Esophagus mucosa (tissue), 1 donor: ENCODE results near the gene ARHGAP42. TPM values are rescaled to one million over a fixed set of nuclear protein-coding genes. Genes with fewer than 3 reads are reported as not detected.
"Not testable (repeated sequence)": the region's sequence is repeated elsewhere in the genome, so short reads cannot be mapped to it uniquely, and the experiment has no call there.

Source experiments
- ATAC-seq: fragments of 200-7000 bp; cut with Tn5 transposase; one replicate; pipeline ENCODE4 v1.9.1; 2020
- total RNA-seq: library from RNA; stranded (reverse); gene quantifications from one replicate; pipeline ENCODE4 v1.2.4, GENCODE V29; 2023
- donor health status: DM: yes; HTN: yes; CAD: no.

Gene ARHGAP42
- total RNA-seq, 1 donor from 2014 or later: 4.0 TPM

GRCh38 chr11:100882957-100883356, 195.9 kb downstream of the ARHGAP42 start:
- ATAC-seq: no peak

- no peak for ATAC-seq
These were observed 196.7 kb downstream of the ARHGAP42 start for GRCh38 chr11:100883830-100884229.

GRCh38 chr11:100887659-100888058, 200.6 kb downstream of the ARHGAP42 start:
- no peak for ATAC-seq

GRCh38 chr11:100888836-100889235, 201.7 kb downstream of the ARHGAP42 start:
- no peak for ATAC-seq

GRCh38 chr11:100889758-100890157, 202.7 kb downstream of the ARHGAP42 start:
- ATAC-seq: no peak

GRCh38 chr11:100890789-100891188, 203.7 kb downstream of the ARHGAP42 start:
- ATAC-seq: no peak

- no peak for ATAC-seq
These were observed 205.8 kb downstream of the ARHGAP42 start for GRCh38 chr11:100892886-100893285.

GRCh38 chr11:100895449-100895848, 208.4 kb downstream of the ARHGAP42 start:
- no peak for ATAC-seq

GRCh38 chr11:100895976-100896375, 208.9 kb downstream of the ARHGAP42 start:
- ATAC-seq: not testable (repeated sequence)

GRCh38 chr11:100901471-100901870, 214.4 kb downstream of the ARHGAP42 start:
- ATAC-seq: not testable (repeated sequence)

- no peak for ATAC-seq
These were observed 215.5 kb downstream of the ARHGAP42 start for GRCh38 chr11:100902454-100903141.

- no peak for ATAC-seq
These were observed 216.2 kb downstream of the ARHGAP42 start for GRCh38 chr11:100903284-100903683.

- ATAC-seq: no peak
These were observed 218.6 kb downstream of the ARHGAP42 start for GRCh38 chr11:100905684-100906083.

- no peak for ATAC-seq
These were observed 221.7 kb downstream of the ARHGAP42 start for GRCh38 chr11:100908746-100909145.

GRCh38 chr11:100910808-100911207, 223.7 kb downstream of the ARHGAP42 start:
- ATAC-seq: no peak

- ATAC-seq: no peak
These were observed 227.5 kb downstream of the ARHGAP42 start for GRCh38 chr11:100914415-100915110.

- no peak for ATAC-seq
These were observed 231.7 kb downstream of the ARHGAP42 start for GRCh38 chr11:100918551-100919500.

GRCh38 chr11:100920593-100920992, 233.5 kb downstream of the ARHGAP42 start:
- ATAC-seq: no peak

- no peak for ATAC-seq
These were observed 235.0 kb downstream of the ARHGAP42 start for GRCh38 chr11:100922121-100922520.

- no peak for ATAC-seq
These were observed 236.5 kb downstream of the ARHGAP42 start for GRCh38 chr11:100923555-100923954.

GRCh38 chr11:100925935-100926334, 238.8 kb downstream of the ARHGAP42 start:
- no peak for ATAC-seq

- no peak for ATAC-seq
These were observed 240.5 kb downstream of the ARHGAP42 start for GRCh38 chr11:100927579-100927978.

- no peak for ATAC-seq
These were observed 241.3 kb downstream of the ARHGAP42 start for GRCh38 chr11:100928426-100928825.
